ENCODE measurements around the gene LIPN. TPM values are rescaled to one million over a fixed set of nuclear protein-coding genes. Genes with fewer than 3 reads are reported as not detected.

LIPN gene
- total and polyA plus RNA-seq, 4 donors = 0.07 to 0.25 (median 0.09) TPM; not detected in 1

DNA sequence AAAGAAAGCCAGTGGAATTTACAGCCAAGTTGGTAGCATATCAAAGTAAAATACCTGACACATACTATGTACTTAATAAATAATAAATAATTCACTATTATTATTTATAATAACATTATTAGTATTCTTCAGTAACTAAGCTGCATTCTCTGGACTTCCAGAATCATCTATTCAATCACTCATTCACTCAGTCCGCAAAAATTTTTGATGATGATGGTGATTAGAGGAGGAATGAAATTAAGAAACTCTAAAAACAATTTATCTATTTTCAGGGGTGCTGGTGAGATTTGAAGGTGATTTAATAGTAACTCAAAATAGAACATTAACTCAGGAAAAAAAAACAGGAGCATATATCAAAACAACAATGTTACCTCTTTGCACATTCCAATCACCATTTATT is 3.2 kb upstream of the LIPN start:
- H3K27ac ChIP-seq (ENCODE audit: low read depth in 1 of 2, low read length in 2 of 2) = no peak overlapping the region
- H3K4me3 ChIP-seq (ENCODE audit: low read depth in 1 of 3, low read length in 3 of 3) = no peak overlapping the region
- H3K9me3 ChIP-seq (ENCODE audit: control insufficient read depth in 4 of 4, low read length in 3 of 4) = no peaks in the 10 kb centered on the region
- H3K27me3 ChIP-seq (ENCODE audit: control insufficient read depth in 4 of 4, insufficient read depth in 4 of 4, low read length in 3 of 4) = no peaks in the 10 kb centered on the region
- H3K4me1 ChIP-seq (ENCODE audit: control insufficient read depth in 4 of 4, insufficient read depth in 4 of 4, low read length in 3 of 4) = no peaks in the 10 kb centered on the region
- no peak overlapping the region for H3K9ac ChIP-seq (ENCODE audit: low read depth in 1 of 2, low read length in 2 of 2)
- H3K36me3 ChIP-seq (ENCODE audit: control insufficient read depth in 4 of 4, insufficient read depth in 3 of 4, low read depth in 1 of 4, low read length in 3 of 4) = no peaks in the 10 kb centered on the region
- TF ChIP-seq YY1 (IDR thresholded peaks at IDR 0.05) (no peak), FOXA2 (IDR thresholded peaks at IDR 0.05) (no peak), GABPA (IDR thresholded peaks at IDR 0.05 in 1 of 2, conservative IDR thresholded peaks at IDR 0.05 in 1 of 2) (no peak), RAD21 (IDR thresholded peaks at IDR 0.05) (no peak), JUND (IDR thresholded peaks at IDR 0.05) (no peak), NR2F2 (IDR thresholded peaks at IDR 0.05) (no peak), HNF4G (IDR thresholded peaks at IDR 0.05) (no peak), RXRA (IDR thresholded peaks at IDR 0.05) (no peak)
- TF ChIP-seq, protein P1, sequence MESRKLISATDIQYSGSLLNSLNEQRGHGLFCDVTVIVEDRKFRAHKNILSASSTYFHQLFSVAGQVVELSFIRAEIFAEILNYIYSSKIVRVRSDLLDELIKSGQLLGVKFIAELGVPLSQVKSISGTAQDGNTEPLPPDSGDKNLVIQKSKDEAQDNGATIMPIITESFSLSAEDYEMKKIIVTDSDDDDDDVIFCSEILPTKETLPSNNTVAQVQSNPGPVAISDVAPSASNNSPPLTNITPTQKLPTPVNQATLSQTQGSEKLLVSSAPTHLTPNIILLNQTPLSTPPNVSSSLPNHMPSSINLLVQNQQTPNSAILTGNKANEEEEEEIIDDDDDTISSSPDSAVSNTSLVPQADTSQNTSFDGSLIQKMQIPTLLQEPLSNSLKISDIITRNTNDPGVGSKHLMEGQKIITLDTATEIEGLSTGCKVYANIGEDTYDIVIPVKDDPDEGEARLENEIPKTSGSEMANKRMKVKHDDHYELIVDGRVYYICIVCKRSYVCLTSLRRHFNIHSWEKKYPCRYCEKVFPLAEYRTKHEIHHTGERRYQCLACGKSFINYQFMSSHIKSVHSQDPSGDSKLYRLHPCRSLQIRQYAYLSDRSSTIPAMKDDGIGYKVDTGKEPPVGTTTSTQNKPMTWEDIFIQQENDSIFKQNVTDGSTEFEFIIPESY (IDR thresholded peaks at IDR 0.05) = no peak
- WGBS = 0% methylated on average over 1 of the region's 1 CpG
- DNase-seq (ENCODE audit: low spot score) = no peak

DNA sequence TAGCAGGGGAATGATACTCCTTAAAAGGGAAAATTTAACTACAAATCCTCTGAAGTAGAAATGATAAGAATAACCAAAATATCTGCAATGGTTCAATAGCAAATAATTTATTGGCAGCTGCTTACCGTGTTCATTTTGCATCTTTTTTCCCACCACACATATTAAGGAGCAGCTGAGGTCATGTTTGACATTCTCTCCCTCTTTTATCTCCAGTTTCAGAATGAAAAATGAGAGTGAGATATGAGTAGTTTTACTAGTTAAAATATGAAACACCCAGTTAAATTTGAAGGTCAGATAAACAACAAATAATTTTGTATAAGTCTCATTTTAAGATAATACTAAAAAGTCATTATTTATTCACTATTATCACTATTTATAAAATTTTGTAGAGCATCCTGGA is 3.1 kb downstream of the LIPN start:
- WGBS = 82% methylated on average over 1 of the region's 1 CpG
- H3K4me1 ChIP-seq (ENCODE audit: control insufficient read depth in 4 of 4, insufficient read depth in 4 of 4, low read length in 3 of 4) = peaks cover 0 to 11% (median 2%) of the 10 kb centered on the region in 4 donors
- no peaks in the 10 kb centered on the region for H3K9me3 ChIP-seq (ENCODE audit: control insufficient read depth in 4 of 4, low read length in 3 of 4)
- H3K9ac ChIP-seq (ENCODE audit: low read depth in 1 of 2, low read length in 2 of 2) = no peak overlapping the region
- no peak for DNase-seq (ENCODE audit: low spot score)
- no peaks in the 10 kb centered on the region for H3K27me3 ChIP-seq (ENCODE audit: control insufficient read depth in 4 of 4, insufficient read depth in 4 of 4, low read length in 3 of 4)
- TF ChIP-seq RAD21 (IDR thresholded peaks at IDR 0.05) = no peak
- TF ChIP-seq TAF1 (conservative IDR thresholded peaks at IDR 0.05) = no peak
- TF ChIP-seq NR2F2 (IDR thresholded peaks at IDR 0.05) = no peak
- TF ChIP-seq, protein P2, sequence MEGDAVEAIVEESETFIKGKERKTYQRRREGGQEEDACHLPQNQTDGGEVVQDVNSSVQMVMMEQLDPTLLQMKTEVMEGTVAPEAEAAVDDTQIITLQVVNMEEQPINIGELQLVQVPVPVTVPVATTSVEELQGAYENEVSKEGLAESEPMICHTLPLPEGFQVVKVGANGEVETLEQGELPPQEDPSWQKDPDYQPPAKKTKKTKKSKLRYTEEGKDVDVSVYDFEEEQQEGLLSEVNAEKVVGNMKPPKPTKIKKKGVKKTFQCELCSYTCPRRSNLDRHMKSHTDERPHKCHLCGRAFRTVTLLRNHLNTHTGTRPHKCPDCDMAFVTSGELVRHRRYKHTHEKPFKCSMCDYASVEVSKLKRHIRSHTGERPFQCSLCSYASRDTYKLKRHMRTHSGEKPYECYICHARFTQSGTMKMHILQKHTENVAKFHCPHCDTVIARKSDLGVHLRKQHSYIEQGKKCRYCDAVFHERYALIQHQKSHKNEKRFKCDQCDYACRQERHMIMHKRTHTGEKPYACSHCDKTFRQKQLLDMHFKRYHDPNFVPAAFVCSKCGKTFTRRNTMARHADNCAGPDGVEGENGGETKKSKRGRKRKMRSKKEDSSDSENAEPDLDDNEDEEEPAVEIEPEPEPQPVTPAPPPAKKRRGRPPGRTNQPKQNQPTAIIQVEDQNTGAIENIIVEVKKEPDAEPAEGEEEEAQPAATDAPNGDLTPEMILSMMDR (IDR thresholded peaks at IDR 0.05; ENCODE audit: low read depth, low read length, missing input control) = no peak
- no peak for TF ChIP-seq GABPA (IDR thresholded peaks at IDR 0.05 in 1 of 2, conservative IDR thresholded peaks at IDR 0.05 in 1 of 2)
- TF ChIP-seq HNF4G (IDR thresholded peaks at IDR 0.05) = no peak
- TF ChIP-seq, protein P3, sequence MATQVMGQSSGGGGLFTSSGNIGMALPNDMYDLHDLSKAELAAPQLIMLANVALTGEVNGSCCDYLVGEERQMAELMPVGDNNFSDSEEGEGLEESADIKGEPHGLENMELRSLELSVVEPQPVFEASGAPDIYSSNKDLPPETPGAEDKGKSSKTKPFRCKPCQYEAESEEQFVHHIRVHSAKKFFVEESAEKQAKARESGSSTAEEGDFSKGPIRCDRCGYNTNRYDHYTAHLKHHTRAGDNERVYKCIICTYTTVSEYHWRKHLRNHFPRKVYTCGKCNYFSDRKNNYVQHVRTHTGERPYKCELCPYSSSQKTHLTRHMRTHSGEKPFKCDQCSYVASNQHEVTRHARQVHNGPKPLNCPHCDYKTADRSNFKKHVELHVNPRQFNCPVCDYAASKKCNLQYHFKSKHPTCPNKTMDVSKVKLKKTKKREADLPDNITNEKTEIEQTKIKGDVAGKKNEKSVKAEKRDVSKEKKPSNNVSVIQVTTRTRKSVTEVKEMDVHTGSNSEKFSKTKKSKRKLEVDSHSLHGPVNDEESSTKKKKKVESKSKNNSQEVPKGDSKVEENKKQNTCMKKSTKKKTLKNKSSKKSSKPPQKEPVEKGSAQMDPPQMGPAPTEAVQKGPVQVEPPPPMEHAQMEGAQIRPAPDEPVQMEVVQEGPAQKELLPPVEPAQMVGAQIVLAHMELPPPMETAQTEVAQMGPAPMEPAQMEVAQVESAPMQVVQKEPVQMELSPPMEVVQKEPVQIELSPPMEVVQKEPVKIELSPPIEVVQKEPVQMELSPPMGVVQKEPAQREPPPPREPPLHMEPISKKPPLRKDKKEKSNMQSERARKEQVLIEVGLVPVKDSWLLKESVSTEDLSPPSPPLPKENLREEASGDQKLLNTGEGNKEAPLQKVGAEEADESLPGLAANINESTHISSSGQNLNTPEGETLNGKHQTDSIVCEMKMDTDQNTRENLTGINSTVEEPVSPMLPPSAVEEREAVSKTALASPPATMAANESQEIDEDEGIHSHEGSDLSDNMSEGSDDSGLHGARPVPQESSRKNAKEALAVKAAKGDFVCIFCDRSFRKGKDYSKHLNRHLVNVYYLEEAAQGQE (IDR thresholded peaks at IDR 0.05) = no peak
- no peak for TF ChIP-seq FOXA1 (IDR thresholded peaks at IDR 0.05)
- no peak for TF ChIP-seq FOXA2 (IDR thresholded peaks at IDR 0.05)
- no peak for TF ChIP-seq SP1 (IDR thresholded peaks at IDR 0.05)
- TF ChIP-seq RXRA (IDR thresholded peaks at IDR 0.05) = no peak
- no peak for TF ChIP-seq EGR1 (IDR thresholded peaks at IDR 0.05; ENCODE audit: low read depth in 2 of 2)
- TF ChIP-seq, protein P4, sequence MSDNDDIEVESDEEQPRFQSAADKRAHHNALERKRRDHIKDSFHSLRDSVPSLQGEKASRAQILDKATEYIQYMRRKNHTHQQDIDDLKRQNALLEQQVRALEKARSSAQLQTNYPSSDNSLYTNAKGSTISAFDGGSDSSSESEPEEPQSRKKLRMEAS (IDR thresholded peaks at IDR 0.05) = no peak
- TF ChIP-seq JUND (IDR thresholded peaks at IDR 0.05) = no peak
- no peak for TF ChIP-seq HNF4A (conservative IDR thresholded peaks at IDR 0.05)
- TF ChIP-seq YY1 (IDR thresholded peaks at IDR 0.05) = no peak
- TF ChIP-seq, protein P1 (IDR thresholded peaks at IDR 0.05) = no peak
- TF ChIP-seq, protein P5, sequence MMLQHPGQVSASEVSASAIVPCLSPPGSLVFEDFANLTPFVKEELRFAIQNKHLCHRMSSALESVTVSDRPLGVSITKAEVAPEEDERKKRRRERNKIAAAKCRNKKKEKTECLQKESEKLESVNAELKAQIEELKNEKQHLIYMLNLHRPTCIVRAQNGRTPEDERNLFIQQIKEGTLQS (IDR thresholded peaks at IDR 0.05) = no peak
- no peak overlapping the region for H3K4me3 ChIP-seq (ENCODE audit: low read depth in 1 of 3, low read length in 3 of 3)
- H3K36me3 ChIP-seq (ENCODE audit: control insufficient read depth in 4 of 4, insufficient read depth in 3 of 4, low read depth in 1 of 4, low read length in 3 of 4) = no peaks in the 10 kb centered on the region
- H3K27ac ChIP-seq (ENCODE audit: low read depth in 1 of 2, low read length in 2 of 2) = no peak overlapping the region
